Right lobe of liver (tissue), 4 donors: ENCODE results near the gene C2orf72.

Experiments used
- CTCF ChIP-seq, 4 donors: fragments of 200-600 bp in 3 of 4; fragments of 450-650 bp in 1 of 4; IDR thresholded peaks; one replicate each; pipeline versions ENCODE4 v1.5.1 to v1.8.0; 2016 to 2022; ENCODE audit warnings: antibody characterized with exemption in 4 of 4, mild to moderate bottlenecking in 2 of 4
- POLR2A ChIP-seq: fragments of 450-650 bp; IDR thresholded peaks from one replicate; pipeline ENCODE4 v1.6.1; 2017; ENCODE audit warnings: antibody characterized with exemption, mild to moderate bottlenecking
- donor health status: DM: no; HTN: no; CAD: no.
- donor health status: DM: no; HTN: no; CAD: no.
- donor health status: DM: no; HTN: yes; CAD: no.

- TF ChIP-seq CTCF (IDR thresholded peaks at IDR 0.05) = no peak
- no peak for TF ChIP-seq POLR2A
Observed at GRCh38 chr2:231018184-231018583, 19.1 kb upstream of the C2orf72 start.
